Anterior cingulate cortex (tissue), 58 donors: ENCODE results near the gene AK1.

ENCODE experiments used
- DNase-seq, 58 donors: peaks; one replicate each; lab custom pipeline; 2025; lab: John Stamatoyannopoulos, UW

The AK1 gene, protein sequence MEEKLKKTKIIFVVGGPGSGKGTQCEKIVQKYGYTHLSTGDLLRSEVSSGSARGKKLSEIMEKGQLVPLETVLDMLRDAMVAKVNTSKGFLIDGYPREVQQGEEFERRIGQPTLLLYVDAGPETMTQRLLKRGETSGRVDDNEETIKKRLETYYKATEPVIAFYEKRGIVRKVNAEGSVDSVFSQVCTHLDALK

DNA sequence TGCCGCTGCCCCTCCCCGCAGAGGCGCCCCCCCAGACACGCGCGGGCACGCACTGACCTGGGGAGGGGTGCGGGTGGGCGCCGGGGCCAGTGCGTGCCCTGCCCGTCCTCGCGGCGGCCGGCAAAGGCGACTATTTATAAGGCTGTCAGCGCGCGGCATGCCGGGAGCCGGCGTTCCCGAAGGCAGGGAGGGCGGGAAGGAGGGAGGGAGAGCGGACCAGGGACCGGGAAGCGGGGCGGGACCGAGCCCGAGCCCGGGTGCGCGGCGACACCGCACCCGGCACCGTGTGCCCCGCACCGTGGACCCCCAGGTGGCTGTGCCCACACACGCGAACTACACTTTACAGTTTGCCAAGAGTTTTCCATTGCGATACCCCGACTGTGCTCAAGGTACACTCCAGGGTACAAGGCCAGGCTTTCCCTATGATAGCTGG, at the start of gene AK1:
Gene AK1, minus strand, starts transcription at position 110 of the 433 bp plus-strand sequence. CDS start 3,058 bp downstream, outside the sequence.
- peak in 56 of 58 donors; percentile 32 to 90 (median 80) for DNase-seq

DNA sequence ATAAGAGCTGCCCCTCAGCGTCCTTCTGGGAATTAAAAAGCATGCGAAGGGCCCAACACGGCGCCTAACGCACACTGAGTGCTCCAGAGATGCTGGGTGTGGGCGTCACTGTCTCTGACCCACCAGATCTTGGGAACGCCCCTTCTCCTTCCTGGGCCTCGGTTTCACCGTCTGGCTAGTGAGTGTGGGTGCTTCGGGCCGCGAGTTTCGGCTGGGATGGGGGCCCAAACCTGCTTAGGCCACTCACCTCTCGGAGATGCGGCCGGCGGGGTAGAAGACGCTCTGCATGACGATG, 49.4 kb upstream of the AK1 start:
- no peak for DNase-seq

DNA sequence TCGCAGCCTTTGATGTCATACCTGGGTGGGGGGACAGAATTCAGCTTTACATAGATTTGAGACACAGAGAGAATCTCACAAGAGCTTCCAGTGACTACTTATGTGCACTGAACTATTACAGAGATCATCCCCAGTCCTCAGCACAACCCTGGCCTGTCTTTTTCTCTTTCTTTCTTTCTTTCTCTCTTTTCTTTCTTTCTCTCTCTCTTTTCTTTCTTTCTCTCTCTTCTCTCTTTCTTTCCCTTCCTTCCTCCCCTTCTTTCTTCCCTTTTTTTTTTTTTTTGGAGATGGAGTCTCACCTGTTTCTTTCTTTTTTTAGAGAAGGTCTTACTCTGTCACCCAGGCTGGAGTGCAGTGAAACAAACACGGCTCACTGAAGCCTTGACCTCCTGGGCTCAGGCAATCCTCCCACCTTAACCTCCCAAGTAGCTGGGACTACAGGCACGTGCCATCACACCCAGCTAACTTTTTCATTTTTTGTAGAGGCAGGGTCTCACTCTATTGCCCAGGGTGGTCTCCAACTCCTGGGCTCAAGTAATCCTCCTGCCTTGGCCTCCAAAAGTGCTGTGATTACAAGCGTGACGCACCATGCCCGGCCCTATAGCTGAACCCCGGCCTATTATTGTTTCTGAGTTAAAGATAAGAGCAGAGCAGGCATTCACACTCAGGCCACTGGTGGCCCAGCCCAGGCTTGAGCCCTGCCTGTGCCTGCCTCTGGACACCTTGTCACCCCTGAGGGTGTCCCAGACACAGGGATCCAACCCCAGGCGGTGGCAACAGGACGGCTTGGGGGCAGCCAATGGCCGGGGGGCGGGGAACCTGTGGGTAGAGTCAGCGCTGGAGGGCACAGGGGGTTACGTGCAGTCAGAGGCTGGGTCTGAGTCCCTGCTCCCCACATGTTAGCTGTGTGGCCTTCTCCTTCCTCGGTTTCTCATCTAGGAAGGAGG, 48.8 kb upstream of the AK1 start:
- no peak for DNase-seq

- no peak for DNase-seq
Measured at GRCh38 chr9:127924736-127925444, 47.4 kb upstream of the AK1 start.

- no peak for DNase-seq
Measured at GRCh38 chr9:127923771-127924170, 46.3 kb upstream of the AK1 start.

DNA sequence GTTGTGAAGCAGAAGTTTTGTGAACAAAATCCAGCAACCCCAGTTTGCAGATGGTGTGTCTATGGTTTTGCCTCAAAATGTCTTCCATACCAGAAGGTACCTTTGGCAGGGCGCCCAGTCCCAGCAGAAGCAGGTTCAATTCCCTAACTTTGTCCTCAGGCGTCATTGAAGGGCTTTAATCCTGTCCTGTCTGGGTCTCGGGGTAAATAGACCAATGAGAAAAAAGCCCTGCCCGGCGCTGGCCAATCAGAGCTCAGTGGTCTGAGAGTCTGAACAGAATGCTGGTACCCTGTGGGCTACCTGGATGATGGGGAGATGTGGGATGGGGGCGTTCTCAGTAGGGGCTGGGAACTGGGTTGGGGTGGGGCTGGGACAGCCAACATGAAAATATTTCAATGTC, 45.6 kb upstream of the AK1 start:
- peak in 1 of 58 donors; percentile 29 for DNase-seq

DNA sequence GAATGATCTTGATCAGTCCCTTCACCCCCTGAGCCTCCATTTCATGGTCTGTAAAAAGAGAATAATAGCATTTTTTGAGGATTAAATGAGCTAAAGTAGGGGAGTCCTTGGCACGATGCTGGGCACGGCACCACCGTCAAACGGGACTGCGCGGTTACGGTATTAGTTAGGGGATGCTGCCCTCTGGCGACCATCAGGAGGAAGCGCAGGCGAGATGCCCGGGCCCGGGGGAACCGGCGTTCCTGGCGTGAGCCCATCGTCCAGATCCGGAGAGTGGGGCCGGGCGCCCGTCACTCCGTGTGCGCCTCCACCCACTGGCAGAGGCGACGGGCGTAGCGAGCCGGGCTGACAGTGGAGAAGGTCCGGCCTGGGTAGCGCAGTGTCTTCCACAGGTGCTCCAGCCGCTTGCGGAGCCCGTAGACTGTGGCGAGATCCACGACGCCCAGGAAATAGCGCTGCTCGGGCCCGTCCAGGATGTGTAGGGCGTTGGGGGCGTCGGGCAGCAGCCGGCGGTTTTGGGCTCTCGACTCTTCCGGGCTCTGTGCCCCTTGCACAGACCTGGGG, 44.2 kb upstream of the AK1 start:
- DNase-seq = peak in 44 of 58 donors; percentile 19 to 81 (median 44)

DNA sequence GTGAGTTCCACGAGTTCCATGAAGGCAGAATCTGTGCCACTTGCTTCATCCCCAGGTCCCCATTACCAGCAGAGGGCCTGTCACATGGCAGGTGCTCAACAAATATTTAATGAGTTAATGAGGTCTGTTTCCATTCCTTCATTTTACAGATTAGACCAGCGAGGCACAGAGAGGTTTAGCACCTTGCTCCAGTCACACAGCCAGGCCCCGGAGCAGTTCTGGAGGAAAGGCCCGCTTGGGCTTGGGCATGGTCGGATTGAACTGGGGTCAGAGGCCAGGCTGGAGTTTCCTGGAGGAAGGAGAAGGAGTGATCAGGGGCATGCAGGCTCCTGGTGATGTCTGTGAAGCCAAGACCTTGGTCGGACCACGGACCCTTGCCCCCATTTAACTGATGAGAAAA, 43.3 kb upstream of the AK1 start:
- DNase-seq = no peak

- peak in 12 of 58 donors; percentile 13 to 54 (median 37) for DNase-seq
Measured at GRCh38 chr9:127919253-127919815, 41.9 kb upstream of the AK1 start.

DNA sequence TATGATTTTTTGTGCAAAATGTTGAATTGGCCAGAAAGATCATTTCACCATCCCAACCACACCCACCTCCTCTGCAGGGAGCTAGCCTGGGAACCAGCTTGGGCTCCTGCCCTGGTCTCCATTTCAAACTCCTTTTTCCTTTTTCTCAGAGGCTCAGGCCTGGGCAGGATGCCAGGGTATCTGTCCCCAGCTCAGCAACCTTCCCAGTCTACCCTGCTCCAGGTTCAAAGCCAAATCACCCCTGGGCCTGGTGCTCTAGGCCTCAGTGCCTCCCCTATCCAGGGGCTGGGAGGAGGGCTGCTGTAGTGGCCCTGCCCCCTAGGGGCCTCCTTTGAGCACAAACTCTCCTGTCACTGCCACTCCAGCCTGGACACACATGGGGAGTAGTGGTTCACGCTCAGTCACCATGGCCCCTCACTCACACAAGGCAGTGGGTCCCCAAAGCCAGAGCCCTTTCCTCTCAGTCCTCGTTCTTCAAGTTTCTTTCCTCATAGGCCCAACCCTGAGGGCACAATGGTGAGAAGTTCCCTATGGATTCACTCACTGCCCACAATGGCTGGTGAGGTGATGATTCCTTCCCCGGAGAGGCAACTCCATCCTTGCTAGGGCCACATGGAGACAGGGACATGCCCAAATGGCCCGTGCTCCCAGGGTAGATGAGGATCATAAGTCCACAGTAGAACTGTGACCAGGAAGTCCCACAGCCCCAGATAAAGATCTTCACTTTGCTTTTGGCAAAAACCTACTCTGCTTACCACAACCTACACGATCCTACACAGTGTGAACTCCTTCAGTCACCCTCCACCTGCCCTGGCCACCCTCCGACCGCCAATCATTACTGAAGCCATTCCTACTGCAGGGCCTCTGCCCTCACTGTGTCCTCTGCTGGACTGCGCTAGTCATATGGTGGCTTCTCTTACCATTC, 41.0 kb upstream of the AK1 start:
- DNase-seq = peak in 1 of 58 donors; percentile 37

GRCh38 chr9:127917603-127918002, 40.1 kb upstream of the AK1 start:
- no peak for DNase-seq

GRCh38 chr9:127916720-127917581, 39.5 kb upstream of the AK1 start, which contains the start of gene ST6GALNAC4:
Gene ST6GALNAC4, minus strand, starts transcription at chr9:127917041. Its CDS starts 622 bp downstream, at chr9:127916419.
- DNase-seq = peak; percentile 33 to 97 (median 91)

DNA sequence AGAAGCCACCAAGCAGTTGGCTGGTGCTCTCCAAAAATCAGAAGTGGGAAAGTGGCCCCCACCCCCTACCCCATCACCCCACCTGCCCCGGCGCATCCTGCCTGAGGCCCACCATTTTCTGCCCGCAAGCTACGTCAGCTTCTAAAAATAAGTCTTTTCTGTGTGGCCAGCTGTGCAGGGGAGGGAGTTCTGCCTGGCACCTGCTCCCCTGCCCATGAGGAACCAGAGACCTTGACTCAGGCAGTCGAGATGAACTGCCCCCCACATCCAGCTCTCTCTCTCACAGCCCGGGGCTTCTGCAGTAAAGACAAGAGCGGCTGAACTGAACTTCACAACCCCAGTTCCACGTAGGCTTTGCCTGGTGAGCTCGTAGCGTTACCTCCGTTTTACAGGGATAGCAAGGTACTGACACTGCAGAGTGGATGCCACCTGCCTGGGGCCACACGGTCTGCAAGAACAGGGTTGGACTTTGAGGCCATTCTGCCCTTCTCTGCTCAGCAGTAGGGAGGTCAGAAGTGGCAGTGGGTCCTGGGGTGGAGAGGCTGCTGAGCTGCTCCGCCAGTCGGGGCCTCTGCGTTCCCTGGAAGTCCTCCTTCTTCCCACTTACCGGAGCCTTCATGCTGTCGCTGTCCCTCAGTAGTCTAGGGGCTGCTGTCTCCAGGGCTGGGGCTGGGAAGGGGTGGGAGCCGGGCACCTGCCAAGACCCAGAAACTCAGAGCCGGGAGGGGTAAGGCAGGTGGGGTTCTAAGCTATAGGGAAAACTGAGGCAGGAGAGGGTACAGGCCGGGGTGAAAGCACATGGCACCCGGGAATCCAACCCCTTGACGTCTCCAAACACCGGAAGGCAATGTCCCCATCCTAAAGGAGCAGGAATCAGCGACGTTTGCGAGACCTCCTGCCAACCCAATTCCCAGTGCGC, 38.6 kb upstream of the AK1 start:
- peak in 2 of 58 donors; percentile 26 to 34 for DNase-seq

- no peak for DNase-seq
Measured at GRCh38 chr9:127915325-127915752, 37.9 kb upstream of the AK1 start.

DNA sequence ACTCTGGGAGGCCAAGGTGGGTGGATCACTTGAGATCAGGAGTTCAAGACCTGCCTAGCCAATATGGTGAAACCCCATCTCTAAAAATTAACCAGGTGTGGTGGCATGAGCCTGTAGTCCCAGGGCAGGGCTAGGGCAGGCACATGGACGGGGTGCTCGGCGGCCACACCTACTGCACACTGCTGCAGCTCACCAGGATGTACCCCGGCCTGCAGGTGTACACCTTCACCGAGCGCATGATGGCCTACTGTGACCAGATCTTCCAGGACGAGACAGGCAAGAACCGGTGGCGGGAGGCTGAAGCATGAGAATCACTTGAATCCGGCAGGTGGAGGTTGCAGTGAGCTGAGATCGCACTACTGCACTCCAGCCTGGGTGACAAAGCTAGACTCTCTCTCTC, 36.2 kb upstream of the AK1 start:
- DNase-seq = no peak

DNA sequence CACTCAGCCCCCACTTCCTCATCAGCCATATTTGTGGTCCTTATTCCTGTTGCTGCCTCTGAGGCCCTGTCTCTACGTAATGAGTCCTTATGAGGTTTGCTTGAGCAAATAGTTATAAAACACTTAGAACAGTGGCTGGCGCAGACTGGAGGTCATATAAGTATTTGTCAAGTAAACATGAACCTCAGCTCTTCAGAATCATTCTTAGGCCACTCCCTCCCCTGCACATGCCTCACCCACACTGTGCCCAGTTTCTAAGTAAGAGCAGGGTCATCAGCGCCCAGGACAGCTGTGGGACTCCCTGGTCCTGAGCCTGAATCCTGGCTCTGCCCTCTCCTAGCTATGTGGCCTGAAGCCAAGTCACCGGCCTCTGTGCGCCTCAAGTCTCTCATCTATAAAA, 35.4 kb upstream of the AK1 start:
- DNase-seq = no peak

- DNase-seq = no peak
Measured at GRCh38 chr9:127912296-127912695, 34.8 kb upstream of the AK1 start.
